SJSA1 (cell line): ENCODE results near the gene KCTD4. TPM values are rescaled to one million over a fixed set of nuclear protein-coding genes. Genes with fewer than 3 reads are reported as not detected.
A peak's percentile ranks its signal among the peaks of the same experiment; 100 is the strongest.
"Not testable (repeated sequence)": the region's sequence is repeated elsewhere in the genome, so short reads cannot be mapped to it uniquely, and the experiment has no call there.

Experiments
- DNase-seq, 2 experiments: peaks; one replicate each; pipeline ENCODE4 v3.0.0-alpha.2; 2015 to 2020; ENCODE audit warnings: low spot score in 2 of 2, low read depth in 1 of 2
- H3K27ac ChIP-seq: fragments of 250-450 bp; sonication (Bioruptor Pico); 2 replicates; pipeline ENCODE4 v1.5.1; 2020; ENCODE audit warnings: mild to moderate bottlenecking, moderate library complexity
- H3K27me3 ChIP-seq: fragments of 250-450 bp; sonication (Bioruptor Pico); replicated peaks from 2 replicates; pipeline ENCODE4 v1.5.1; 2020; ENCODE audit warnings: mild to moderate bottlenecking, moderate library complexity
- H3K36me3 ChIP-seq: fragments of 250-450 bp; sonication (Bioruptor Pico); 2 replicates; pipeline ENCODE4 v1.5.1; 2020; ENCODE audit warnings: mild to moderate bottlenecking
- H3K4me1 ChIP-seq: fragments of 250-450 bp; sonication (Bioruptor Pico); replicated peaks from 2 replicates; pipeline ENCODE4 v1.6.1; 2021; ENCODE audit warnings: mild to moderate bottlenecking
- H3K4me3 ChIP-seq: fragments of 250-450 bp; sonication (Bioruptor Pico); 2 replicates; pipeline ENCODE4 v1.5.1; 2020; ENCODE audit warnings: mild to moderate bottlenecking
- H3K9me3 ChIP-seq: fragments of 250-450 bp; sonication (Bioruptor Pico); replicated peaks from 2 replicates; pipeline ENCODE4 v1.5.1; 2020; ENCODE audit warnings: mild to moderate bottlenecking
- total RNA-seq: library from RNA; depleted of rRNA; stranded (reverse); fragments of >200 nt; shearing (Covaris generic); gene quantifications from 2 replicates; pipeline ENCODE4 v1.2.3, GENCODE V29; 2014; rRNA removed

KCTD4 gene
- total RNA-seq = 0.08 TPM in 1 of 2 replicates, not detected in the other

DNA sequence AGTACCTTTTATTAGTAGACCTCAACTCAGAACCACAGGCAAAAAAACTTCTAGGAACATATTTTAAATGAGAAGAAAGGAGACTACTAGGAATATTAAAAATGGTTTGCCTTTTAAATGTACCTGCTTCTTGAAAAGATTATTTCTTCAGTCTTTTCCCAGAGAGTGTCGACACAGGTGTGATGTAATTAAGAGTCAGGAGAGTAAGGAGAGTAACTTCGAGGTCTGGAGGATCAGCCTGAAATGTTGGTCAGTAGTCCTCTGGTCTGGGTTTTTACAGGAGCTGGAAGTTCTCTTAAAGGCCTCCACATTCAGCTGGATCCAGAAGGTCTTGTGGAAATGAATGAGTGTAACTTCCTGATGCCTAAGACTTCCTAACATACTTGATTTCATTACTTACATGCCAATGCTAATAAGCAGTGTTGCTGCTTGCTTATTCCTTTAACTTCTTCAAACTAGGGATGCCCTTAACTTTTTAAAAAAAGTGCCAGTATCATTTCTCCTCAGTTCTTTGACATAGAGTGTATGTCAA, at the start of gene KCTD4:
TSS of gene KCTD4 (minus strand) at position 345 of the 532 bp plus-strand sequence. CDS start 6,478 bp downstream, outside the sequence.
- no peak for DNase-seq
- Histone ChIP-seq H3K4me1 (peaks cover 22% of the 10 kb centered on the region), H3K27me3 (no peaks in the 10 kb centered on the region), H3K4me3 (no peak within 1 kb of the TSS), H3K9me3 (no peaks in the 10 kb centered on the region), H3K36me3 (no peaks in the 10 kb centered on the region), H3K27ac (no peak within 1 kb of the TSS)

DNA sequence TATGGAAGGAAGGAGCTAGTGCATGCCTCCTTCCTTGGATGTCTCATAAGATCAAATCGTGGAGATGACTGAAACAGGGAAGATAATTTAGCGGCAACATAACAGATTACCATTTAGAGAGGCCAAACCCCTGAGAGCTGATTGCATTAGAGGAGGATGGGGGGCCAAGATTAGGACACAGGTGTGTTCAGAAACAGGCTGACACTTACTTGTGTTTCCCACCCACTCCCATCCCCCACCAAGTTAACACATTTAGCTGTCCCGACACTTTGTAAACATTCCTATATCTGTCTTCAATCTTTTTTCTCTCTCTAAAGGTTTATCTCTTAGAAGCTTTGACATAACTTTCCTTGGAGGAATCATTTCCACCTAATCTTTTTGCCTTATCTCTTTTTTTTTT, 48.8 kb upstream of the KCTD4 start:
- no peak for DNase-seq
- H3K27me3 ChIP-seq = no peaks in the 10 kb centered on the region
- H3K4me3 ChIP-seq = no peak overlapping the region
- no peaks in the 10 kb centered on the region for H3K4me1 ChIP-seq
- no peaks in the 10 kb centered on the region for H3K9me3 ChIP-seq
- H3K27ac ChIP-seq = no peak overlapping the region
- H3K36me3 ChIP-seq = peaks cover 13% of the 10 kb centered on the region

DNA sequence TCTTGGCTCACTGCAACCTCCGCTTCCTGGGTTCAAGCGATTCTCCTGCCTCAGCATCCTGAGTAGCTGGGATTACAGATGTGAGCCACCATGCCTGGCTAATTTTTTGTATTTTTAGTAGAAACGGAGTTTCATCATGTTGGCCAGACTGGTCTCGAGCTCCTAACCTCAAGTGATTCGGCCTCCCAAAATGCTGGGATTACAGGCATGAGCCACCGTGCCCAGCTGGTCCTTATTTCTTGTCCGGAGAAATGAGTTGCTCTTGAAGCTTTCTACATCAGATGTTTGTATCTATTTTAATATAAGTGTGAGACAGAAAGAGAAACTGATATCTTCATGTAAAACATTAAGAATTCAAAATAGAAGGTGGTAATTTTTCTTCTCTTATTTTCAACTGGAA, 43.9 kb upstream of the KCTD4 start:
- not testable (repeated sequence) for DNase-seq, H3K9me3 ChIP-seq, H3K27me3 ChIP-seq

DNA sequence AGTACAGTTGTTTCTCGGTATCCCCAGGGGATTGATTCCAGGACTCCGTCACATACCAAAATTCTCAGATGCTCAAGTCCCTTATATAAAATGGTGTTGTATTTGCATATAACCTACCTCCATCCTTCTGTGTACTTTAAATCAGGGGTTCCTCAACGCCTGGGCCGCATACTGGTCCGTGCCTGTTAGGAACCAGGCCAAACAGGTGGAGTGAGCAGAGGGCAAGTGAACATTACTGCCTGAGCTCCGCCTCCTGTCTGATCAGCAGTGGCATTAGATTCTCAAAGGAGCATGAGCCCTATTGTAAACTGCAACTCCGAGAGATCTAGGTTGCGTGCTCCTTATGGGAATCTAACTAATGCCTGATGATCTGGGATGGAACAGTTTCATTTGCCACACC, 42.2 kb upstream of the KCTD4 start:
- Histone ChIP-seq H3K4me3 (no peak overlapping the region), H3K4me1 (0 out of 2 replicates have a peak, but pooled peaks cover 5% of the 10 kb centered on the region), H3K9me3 (no peaks in the 10 kb centered on the region), H3K27ac (no peak overlapping the region), H3K36me3 (0 out of 2 replicates have a peak, but pooled peaks cover 2% of the 10 kb centered on the region), H3K27me3 (no peaks in the 10 kb centered on the region)
- no peak for DNase-seq

More for the DNA sequence above, 43.9 kb upstream of the KCTD4 start:
- H3K27ac ChIP-seq, H3K4me1 ChIP-seq, H3K4me3 ChIP-seq, H3K36me3 ChIP-seq: not testable (repeated sequence)

DNA sequence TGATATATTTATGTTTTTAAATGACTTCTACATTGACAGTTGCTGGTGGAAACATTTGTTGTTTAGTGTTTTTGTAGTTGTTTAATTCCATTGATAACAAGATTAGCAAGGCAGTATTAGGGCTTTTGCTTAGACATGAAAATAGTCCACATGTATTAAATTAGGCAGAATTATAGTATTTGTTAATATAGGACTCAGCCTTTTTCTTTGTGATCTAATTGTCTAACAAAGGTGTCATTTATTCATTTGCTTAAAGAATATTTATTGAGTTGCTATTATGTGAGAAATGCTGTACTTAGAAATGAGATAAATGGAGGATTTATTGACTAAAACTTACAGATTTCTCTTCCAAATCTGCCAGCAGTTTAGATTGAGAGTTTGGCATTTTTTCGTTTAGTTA, 41.7 kb upstream of the KCTD4 start:
- Histone ChIP-seq H3K4me1 (0 out of 2 replicates have a peak, but pooled peaks cover 5% of the 10 kb centered on the region), H3K27me3 (no peaks in the 10 kb centered on the region), H3K36me3 (0 out of 2 replicates have a peak, but pooled peaks cover 2% of the 10 kb centered on the region), H3K4me3 (no peak overlapping the region), H3K27ac (no peak overlapping the region), H3K9me3 (no peaks in the 10 kb centered on the region)
- no peak for DNase-seq

DNA sequence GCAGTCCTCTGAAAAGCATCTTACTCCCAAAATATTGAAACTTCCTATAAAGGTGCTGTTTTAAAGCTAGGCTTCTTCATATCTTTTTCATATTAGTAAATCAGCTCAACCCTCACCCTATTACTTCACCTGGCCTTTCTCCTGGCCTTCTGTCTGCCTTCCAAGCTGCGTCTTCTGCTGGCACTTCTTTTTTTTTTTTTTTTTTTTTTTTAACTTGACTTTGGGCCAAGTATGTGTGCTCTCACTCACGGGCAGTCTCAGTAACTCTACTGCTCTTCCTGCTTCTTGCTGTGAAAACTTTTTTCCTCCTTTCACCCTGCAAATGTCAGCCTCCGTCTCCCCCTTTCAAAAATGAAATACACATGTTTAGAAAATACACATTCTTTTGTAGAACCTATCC, 41.2 kb upstream of the KCTD4 start:
- Histone ChIP-seq H3K4me3 (no peak overlapping the region), H3K4me1 (0 out of 2 replicates have a peak, but pooled peaks cover 5% of the 10 kb centered on the region), H3K9me3 (no peaks in the 10 kb centered on the region), H3K27ac (no peak overlapping the region), H3K27me3 (no peaks in the 10 kb centered on the region), H3K36me3 (0 out of 2 replicates have a peak, but pooled peaks cover 2% of the 10 kb centered on the region)
- peak in 1 of 2 experiments; percentile 14 for DNase-seq

DNA sequence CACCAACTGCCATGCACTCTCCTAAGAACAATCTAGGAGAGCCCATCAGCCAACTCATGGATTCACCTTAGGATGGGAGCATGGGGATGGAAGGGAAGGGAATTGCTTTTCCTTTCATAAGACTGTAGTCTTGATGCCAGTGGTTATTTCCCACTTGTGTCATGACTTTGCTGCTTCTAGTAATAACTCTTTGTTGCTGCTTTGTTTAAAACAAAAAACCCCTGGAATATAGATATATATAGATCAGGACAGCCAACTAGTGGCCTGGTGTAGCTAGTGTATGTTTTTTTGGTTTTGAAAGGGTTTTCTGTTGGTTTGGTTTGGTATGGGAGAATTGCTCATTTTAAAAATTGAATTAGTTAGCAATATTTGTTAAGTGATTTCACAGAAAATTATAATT, 39.3 kb upstream of the KCTD4 start:
- no peak overlapping the region for H3K4me3 ChIP-seq
- 0 out of 2 replicates have a peak, but pooled peaks cover 2% of the 10 kb centered on the region for H3K36me3 ChIP-seq
- no peaks in the 10 kb centered on the region for H3K9me3 ChIP-seq
- peaks cover 16% of the 10 kb centered on the region for H3K4me1 ChIP-seq
- no peaks in the 10 kb centered on the region for H3K27me3 ChIP-seq
- no peak for DNase-seq
- H3K27ac ChIP-seq = no peak overlapping the region

DNA sequence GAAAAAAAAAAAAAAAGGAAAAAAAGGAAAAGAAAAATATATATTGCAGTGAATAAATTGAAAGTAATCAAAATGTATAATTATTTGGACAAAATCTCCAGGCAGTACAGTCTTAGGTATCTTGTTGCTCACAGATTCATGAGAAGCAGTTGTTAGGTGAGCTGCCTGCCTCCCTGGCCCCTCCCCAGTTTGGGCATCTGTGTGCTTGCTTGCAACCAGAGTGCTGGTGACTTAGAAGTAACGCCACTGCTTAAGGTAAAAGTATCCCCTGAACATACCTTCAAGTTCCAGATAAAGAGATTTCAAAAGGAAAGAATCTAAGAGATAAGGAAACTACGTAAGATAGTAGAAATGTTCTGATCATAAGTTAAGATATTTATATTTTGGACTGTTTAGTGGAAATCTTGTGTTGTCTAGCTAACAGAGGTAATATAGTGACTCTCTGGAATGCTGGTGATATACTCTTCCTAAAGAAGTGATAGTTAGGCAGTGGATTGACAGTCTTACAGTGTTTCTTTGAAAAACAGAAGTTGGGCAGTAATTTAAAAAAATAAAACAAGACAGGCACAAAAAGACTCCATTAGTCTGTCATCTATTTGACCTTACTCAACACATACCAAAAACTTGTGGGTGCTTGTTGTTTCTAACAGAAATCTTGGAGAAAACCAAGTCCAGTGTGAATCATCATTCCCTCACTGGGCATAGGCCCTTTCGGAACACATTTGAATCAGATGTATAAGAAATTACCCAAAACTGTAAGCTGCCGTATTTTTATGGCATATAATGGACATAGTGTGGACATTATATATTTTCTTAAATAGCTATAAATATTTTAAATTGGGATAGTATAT, 38.3 kb upstream of the KCTD4 start:
- Histone ChIP-seq H3K27me3 (no peaks in the 10 kb centered on the region), H3K27ac (no peak overlapping the region), H3K4me3 (no peak overlapping the region), H3K4me1 (peaks cover 16% of the 10 kb centered on the region), H3K36me3 (0 out of 2 replicates have a peak, but pooled peaks cover 2% of the 10 kb centered on the region), H3K9me3 (no peaks in the 10 kb centered on the region)
- no peak for DNase-seq

DNA sequence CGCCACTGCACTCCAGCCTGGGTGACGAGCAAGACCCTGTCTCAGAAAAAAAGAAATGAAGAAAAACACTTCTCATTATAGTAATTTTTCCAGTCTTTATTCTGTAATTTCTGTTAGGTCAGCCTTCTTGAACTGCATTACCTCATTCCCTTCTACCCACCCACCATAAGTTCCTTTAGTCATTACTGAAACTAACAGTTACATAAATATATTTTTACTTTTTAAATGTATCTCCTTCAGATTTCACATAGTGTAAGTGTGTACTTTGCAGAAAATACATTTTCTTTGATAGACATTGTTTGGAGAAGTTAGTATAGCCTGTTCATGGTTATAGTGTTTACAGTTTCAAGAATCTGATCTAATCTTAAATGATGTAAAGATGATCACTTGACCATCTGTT, 31.7 kb upstream of the KCTD4 start:
- H3K4me3 ChIP-seq = no peak overlapping the region
- H3K36me3 ChIP-seq = no peaks in the 10 kb centered on the region
- peaks cover 11% of the 10 kb centered on the region for H3K4me1 ChIP-seq
- H3K27me3 ChIP-seq = no peaks in the 10 kb centered on the region
- no peaks in the 10 kb centered on the region for H3K9me3 ChIP-seq
- no peak for DNase-seq
- no peak overlapping the region for H3K27ac ChIP-seq

DNA sequence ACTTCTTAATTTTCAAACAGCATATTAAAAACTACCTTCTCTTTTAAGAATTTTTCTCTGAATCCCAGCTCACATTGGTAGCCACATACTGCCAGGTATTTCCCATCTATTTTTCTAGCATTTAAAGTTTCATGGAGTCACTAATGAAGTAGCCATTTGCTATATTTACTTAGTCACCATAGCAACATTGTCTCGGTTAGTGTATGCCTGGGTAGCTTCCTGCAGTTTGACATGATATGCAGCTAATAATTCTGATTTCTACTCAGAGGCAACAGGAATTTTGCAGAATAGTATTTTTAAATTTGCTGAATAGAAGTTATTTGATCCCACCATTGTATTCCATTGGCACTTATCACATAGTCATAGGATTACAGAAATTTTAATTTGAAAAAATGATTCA, 30.9 kb upstream of the KCTD4 start:
- Histone ChIP-seq H3K36me3 (no peaks in the 10 kb centered on the region), H3K27ac (no peak overlapping the region)
- no peak for DNase-seq

DNA sequence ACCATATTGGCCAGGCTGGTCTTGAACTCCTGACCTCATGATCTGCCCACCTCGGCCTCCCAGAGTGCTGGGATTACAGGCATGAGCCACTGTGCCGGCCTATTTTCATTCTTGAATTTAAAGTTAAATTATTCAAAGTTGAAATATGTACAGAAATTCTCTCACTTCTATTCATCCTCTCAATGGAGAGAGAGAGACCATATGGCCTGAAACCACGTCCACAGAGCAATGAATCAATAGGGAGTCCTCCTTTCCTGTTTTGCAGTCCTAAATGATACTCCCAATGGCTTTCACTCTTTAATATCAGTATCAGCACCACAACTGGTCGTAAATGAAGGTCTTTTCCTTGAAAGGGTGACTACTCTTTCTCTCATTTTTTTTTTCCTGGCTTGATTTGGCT, 30.5 kb upstream of the KCTD4 start:
- no peak overlapping the region for H3K27ac ChIP-seq
- no peak for DNase-seq

More for the DNA sequence above, 30.9 kb upstream of the KCTD4 start:
- H3K9me3 ChIP-seq = no peaks in the 10 kb centered on the region
- H3K27me3 ChIP-seq = no peaks in the 10 kb centered on the region
- peaks cover 11% of the 10 kb centered on the region for H3K4me1 ChIP-seq
- H3K4me3 ChIP-seq = no peak overlapping the region

DNA sequence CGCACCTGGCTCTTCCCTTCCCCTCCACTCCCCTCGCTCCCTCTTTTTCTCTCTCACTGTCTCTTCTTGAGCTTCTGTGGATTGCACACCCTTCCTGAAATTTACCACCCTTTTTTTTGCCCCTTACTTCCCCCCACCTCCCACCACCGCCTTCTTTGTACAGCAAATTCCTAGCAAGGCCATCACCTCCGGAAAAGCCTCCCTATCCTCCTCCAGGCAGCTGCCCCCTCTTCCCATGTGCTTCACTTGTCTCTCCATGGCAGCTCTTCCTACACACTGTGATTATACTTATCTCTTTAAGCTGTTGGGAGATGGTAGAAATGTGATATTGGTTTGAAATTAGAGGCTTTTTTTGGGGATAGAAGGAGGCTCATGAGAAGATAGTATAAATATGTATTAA, 28.3 kb upstream of the KCTD4 start:
- H3K9me3 ChIP-seq = no peaks in the 10 kb centered on the region
- no peak overlapping the region for H3K4me3 ChIP-seq
- H3K36me3 ChIP-seq = no peaks in the 10 kb centered on the region
- no peak overlapping the region for H3K27ac ChIP-seq
- DNase-seq = no peak
- H3K4me1 ChIP-seq = no peaks in the 10 kb centered on the region
- no peaks in the 10 kb centered on the region for H3K27me3 ChIP-seq

More for the DNA sequence above, 30.5 kb upstream of the KCTD4 start:
- Histone ChIP-seq H3K36me3 (no peaks in the 10 kb centered on the region), H3K4me3 (no peak overlapping the region), H3K9me3 (no peaks in the 10 kb centered on the region), H3K4me1 (peaks cover 7% of the 10 kb centered on the region), H3K27me3 (no peaks in the 10 kb centered on the region)

DNA sequence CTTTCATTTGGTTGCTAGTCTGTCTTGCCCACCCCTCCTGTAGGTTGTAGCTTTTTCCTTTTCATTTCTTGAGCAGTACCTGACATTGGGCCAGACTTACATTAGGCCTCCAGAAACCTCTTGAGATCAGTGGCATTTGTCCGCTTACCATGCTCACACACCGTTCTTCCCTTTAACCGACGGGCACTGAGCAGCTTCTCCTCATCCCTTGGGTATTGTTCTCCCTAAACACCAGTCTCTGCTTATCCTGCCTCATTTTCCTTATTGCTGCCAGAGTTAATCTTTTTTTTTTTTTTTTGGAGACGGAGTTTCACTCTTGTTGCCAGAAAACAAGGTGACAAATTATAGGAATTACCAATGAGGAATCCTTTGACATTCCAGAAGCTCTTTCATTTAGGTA, 27.2 kb upstream of the KCTD4 start:
- DNase-seq = no peak
- H3K4me3 ChIP-seq = no peak overlapping the region
- no peaks in the 10 kb centered on the region for H3K9me3 ChIP-seq
- H3K4me1 ChIP-seq = no peaks in the 10 kb centered on the region
- H3K36me3 ChIP-seq = no peaks in the 10 kb centered on the region
- H3K27me3 ChIP-seq = no peaks in the 10 kb centered on the region
- H3K27ac ChIP-seq = no peak overlapping the region

DNA sequence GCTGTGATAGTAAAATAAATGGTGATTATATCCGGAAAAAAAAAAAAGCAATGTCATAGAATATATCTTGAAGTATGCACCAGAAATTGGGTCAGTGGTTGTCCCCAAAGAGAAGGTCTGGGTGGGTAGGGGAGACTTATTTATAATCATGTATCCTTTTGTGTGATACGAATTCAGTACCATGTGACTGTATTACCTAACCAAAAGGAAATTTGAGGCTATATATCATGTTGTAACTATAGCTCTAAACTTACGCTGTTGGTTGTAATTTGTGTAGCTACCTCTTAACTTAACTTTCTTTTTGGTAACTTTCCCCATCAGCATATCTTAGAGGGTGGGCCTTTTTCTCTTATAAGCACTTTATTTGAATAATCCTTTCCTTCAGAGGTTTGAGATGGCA, 25.2 kb upstream of the KCTD4 start:
- Histone ChIP-seq H3K4me1 (peaks cover 6% of the 10 kb centered on the region), H3K27me3 (no peaks in the 10 kb centered on the region), H3K4me3 (no peak overlapping the region), H3K36me3 (no peaks in the 10 kb centered on the region), H3K9me3 (no peaks in the 10 kb centered on the region), H3K27ac (no peak overlapping the region)
- no peak for DNase-seq
